ENCODE data around the gene BMP7.

DNA sequence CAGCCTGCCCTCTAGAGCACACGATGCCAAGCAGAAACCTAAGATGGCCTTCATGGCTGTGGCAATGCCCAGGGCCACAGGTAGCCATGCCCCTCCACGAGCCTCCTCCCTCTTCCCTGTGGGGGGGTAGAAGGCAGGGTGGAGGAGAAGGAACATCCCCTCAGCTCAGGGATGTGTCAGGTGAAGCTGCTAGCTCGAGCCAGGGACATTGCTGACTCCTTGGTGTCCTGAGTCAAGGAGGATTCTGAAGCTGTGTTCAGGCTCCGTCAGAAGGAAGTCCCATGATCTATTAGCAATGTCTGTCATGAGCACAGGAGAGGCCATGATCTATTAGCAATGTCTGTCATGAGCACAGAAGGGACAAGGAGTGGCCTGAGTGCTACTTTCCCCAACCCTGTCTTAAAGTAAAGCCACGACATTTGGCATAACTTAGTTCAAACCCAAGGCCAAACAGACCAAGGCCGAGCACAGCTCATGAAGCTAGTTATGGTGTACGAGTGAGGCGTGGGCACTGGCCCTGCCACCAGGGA lies 87.8 kb downstream of the BMP7 start:
- TF ChIP-seq, protein P1, sequence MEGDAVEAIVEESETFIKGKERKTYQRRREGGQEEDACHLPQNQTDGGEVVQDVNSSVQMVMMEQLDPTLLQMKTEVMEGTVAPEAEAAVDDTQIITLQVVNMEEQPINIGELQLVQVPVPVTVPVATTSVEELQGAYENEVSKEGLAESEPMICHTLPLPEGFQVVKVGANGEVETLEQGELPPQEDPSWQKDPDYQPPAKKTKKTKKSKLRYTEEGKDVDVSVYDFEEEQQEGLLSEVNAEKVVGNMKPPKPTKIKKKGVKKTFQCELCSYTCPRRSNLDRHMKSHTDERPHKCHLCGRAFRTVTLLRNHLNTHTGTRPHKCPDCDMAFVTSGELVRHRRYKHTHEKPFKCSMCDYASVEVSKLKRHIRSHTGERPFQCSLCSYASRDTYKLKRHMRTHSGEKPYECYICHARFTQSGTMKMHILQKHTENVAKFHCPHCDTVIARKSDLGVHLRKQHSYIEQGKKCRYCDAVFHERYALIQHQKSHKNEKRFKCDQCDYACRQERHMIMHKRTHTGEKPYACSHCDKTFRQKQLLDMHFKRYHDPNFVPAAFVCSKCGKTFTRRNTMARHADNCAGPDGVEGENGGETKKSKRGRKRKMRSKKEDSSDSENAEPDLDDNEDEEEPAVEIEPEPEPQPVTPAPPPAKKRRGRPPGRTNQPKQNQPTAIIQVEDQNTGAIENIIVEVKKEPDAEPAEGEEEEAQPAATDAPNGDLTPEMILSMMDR (IDR thresholded peaks at IDR 0.05 in 8 of 11, conservative IDR thresholded peaks at IDR 0.05 in 3 of 11), result no peak
- no peak for TF ChIP-seq POLR2AphosphoS5 (IDR thresholded peaks at IDR 0.05)

Measured in spleen (tissue), 7 donors.